A673 (cell line): ENCODE data around the gene SLC22A1. TPM values are rescaled to one million over a fixed set of nuclear protein-coding genes. Genes with fewer than 3 reads are reported as not detected.

ENCODE experiments used
- BruUV-seq: library from RNA; stranded (reverse); fragments of 400-500 nt; replicated peaks from 2 replicates; lab custom pipeline; 2021; lab: Mats Ljungman, UMichigan
- CTCF ChIA-PET: fragments of 300-600 bp; sonication (Branson Sonifier 250); formaldehyde crosslinking; loops from one replicate; lab custom pipeline; 2022; ENCODE audit warnings: antibody characterized with exemption; lab: Charles Lee
- POLR2A ChIA-PET: fragments of 300-600 bp; sonication (Branson Sonifier 250); formaldehyde crosslinking; loops from one replicate; lab custom pipeline; 2022; ENCODE audit warnings: antibody characterized with exemption; ENCODE audit not compliant: low non-redundant PET; lab: Charles Lee
- DNase-seq: peaks from one replicate; pipeline ENCODE4 v3.0.0-alpha.2; 2015; ENCODE audit warnings: low spot score
- H3K27ac ChIP-seq: fragments of 200-600 bp; sonication (generic); 2 replicates; pipeline ENCODE4 v1.5.1; 2016; ENCODE audit warnings: mixed run types, low read depth, mild to moderate bottlenecking, mixed read lengths, antibody characterized with exemption, low read length; ENCODE audit not compliant: poor library complexity, severe bottlenecking
- H3K27me3 ChIP-seq: fragments of 200-600 bp; sonication (generic); replicated peaks from 2 replicates; pipeline ENCODE4 v1.6.1; 2017; ENCODE audit warnings: mixed run types, low read depth, mild to moderate bottlenecking, mixed read lengths, antibody characterized with exemption, low read length; ENCODE audit not compliant: insufficient read depth, poor library complexity
- H3K36me3 ChIP-seq: fragments of 200-600 bp; sonication (generic); 2 replicates; pipeline ENCODE4 v1.6.1; 2016; ENCODE audit warnings: mixed run types, mild to moderate bottlenecking, mixed read lengths, antibody characterized with exemption, low read length; ENCODE audit not compliant: insufficient read depth, poor library complexity, severe bottlenecking
- H3K4me1 ChIP-seq: fragments of 200-600 bp; sonication (generic); 2 replicates; pipeline ENCODE4 v1.6.1; 2017; ENCODE audit warnings: mixed run types, mild to moderate bottlenecking, mixed read lengths, antibody characterized with exemption, low read length; ENCODE audit not compliant: insufficient read depth, poor library complexity, severe bottlenecking
- H3K4me3 ChIP-seq: fragments of 200-600 bp; sonication (generic); 2 replicates; pipeline ENCODE4 v1.5.1; 2016; ENCODE audit warnings: low read depth, mixed run types, mild to moderate bottlenecking, mixed read lengths, low read length; ENCODE audit not compliant: poor library complexity, severe bottlenecking
- H3K9me3 ChIP-seq: fragments of 200-600 bp; sonication (generic); 2 replicates; pipeline ENCODE4 v1.6.1; 2016; ENCODE audit warnings: mixed run types, low read depth, mild to moderate bottlenecking, mixed read lengths, antibody characterized with exemption, low read length; ENCODE audit not compliant: poor library complexity, severe bottlenecking
- EZH2 ChIP-seq: fragments of 200-600 bp; sonication (generic); IDR thresholded peaks from 2 replicates; pipeline ENCODE4 v1.6.1; 2017; ENCODE audit warnings: borderline replicate concordance, low read depth, mild to moderate bottlenecking, mixed read lengths, antibody characterized with exemption, low read length; ENCODE audit not compliant: poor library complexity, severe bottlenecking
- intact Hi-C: fragments of 100-400 bp; cut with micrococcal nuclease; formaldehyde crosslinking; loops from one replicate; pipeline ENCODE4 v1.10.0; 2022; ENCODE audit not compliant: unreplicated experiment
- total RNA-seq: library from RNA; stranded (reverse); gene quantifications from 2 replicates; pipeline ENCODE4 v1.2.3, GENCODE V29; 2021
- TF ChIP-seq, protein P1 (sequence below): fragments of 300-800, 200-600 bp; sonication (generic); conservative IDR thresholded peaks from 2 replicates; pipeline ENCODE4 v1.5.1; 2017; ENCODE audit warnings: low read depth, mild to moderate bottlenecking, antibody characterized with exemption, low read length, moderate library complexity, mixed read lengths

The SLC22A1 gene
- total RNA-seq, 1 experiment from 2014 or later = 3.3 TPM

DNA sequence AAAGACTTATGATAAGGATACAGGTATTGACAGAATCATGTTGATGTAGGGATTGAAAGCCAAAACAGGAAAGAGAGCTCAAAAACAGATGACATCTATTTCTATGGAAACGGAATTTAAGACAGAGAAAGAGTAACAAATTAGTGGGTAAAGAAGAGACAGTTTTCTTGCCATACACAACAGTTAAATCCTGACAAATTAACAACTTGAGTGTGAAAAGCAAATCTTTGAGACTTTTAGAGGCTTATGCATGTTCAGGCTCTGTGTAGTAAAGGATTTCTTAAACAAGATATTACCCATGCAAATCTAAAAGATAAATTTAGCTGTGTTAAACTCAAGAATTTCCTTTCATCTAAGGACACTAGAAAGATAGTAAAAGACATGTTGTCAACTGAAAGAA lies 68.5 kb downstream of the SLC22A1 start:
- no peak overlapping the region for H3K27ac ChIP-seq
- intact Hi-C loops = no loop called here
- BruUV-seq = no TSS peak
- H3K4me3 ChIP-seq = no peak overlapping the region
- no peak for DNase-seq
- ChIA-PET POLR2A (no interaction called here), CTCF (no interaction called here)
- H3K36me3 ChIP-seq = no peaks in the 10 kb centered on the region
- peaks cover 12% of the 10 kb centered on the region for H3K9me3 ChIP-seq
- no peaks in the 10 kb centered on the region for H3K4me1 ChIP-seq
- TF ChIP-seq, protein P1, sequence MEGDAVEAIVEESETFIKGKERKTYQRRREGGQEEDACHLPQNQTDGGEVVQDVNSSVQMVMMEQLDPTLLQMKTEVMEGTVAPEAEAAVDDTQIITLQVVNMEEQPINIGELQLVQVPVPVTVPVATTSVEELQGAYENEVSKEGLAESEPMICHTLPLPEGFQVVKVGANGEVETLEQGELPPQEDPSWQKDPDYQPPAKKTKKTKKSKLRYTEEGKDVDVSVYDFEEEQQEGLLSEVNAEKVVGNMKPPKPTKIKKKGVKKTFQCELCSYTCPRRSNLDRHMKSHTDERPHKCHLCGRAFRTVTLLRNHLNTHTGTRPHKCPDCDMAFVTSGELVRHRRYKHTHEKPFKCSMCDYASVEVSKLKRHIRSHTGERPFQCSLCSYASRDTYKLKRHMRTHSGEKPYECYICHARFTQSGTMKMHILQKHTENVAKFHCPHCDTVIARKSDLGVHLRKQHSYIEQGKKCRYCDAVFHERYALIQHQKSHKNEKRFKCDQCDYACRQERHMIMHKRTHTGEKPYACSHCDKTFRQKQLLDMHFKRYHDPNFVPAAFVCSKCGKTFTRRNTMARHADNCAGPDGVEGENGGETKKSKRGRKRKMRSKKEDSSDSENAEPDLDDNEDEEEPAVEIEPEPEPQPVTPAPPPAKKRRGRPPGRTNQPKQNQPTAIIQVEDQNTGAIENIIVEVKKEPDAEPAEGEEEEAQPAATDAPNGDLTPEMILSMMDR = no peak
- TF ChIP-seq EZH2 = no peak
- H3K27me3 ChIP-seq = peaks cover 3% of the 10 kb centered on the region

DNA sequence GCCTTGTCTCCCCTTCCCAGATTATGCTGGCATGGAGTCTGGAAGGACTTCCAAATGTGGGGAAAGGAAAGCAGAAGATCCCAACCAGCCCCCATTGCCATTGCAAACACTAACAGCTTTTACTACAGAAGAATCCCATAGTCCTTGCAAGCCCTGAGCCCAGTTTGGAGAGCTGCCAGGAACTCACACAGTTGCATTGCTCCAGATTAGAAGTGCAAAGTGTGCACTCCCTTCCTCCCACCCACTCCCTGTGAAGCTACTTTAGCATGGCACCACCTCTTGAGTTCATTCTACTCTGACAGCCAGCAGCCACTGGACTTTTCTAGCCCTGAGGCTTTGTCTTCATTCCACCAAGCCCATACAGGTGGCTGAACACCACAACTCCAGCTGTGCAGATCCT lies 69.4 kb downstream of the SLC22A1 start:
- intact Hi-C loops = no loop called here
- H3K27me3 ChIP-seq = peaks cover 3% of the 10 kb centered on the region
- no peak for TF ChIP-seq EZH2
- TF ChIP-seq, protein P1 = no peak
- DNase-seq = no peak
- no peak overlapping the region for H3K27ac ChIP-seq
- H3K4me1 ChIP-seq = no peaks in the 10 kb centered on the region
- peaks cover 12% of the 10 kb centered on the region for H3K9me3 ChIP-seq
- H3K4me3 ChIP-seq = no peak overlapping the region
- ChIA-PET CTCF (no interaction called here), POLR2A (no interaction called here)
- H3K36me3 ChIP-seq = no peaks in the 10 kb centered on the region
- BruUV-seq = no TSS peak

DNA sequence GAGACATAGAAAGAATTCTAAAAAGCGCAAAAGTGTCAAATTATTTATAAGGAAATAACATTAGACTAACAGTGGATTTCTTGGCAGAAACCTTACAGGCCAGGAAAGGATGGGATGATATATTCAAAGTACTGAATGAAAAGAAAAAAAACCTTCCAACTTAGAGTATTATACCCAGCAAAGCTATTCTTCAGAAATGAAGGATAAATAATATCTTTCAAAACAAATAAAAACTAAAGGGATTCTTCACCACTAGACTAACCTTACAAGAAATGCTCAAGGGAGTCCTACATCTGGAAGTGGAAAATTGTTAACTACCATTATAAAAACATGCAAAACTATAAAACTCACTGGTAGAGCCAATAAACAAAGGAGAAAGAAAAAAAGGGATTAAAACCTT lies 71.2 kb downstream of the SLC22A1 start:
- TF ChIP-seq EZH2 = no peak
- TF ChIP-seq, protein P1 = no peak
- Histone ChIP-seq H3K27ac (no peak overlapping the region), H3K4me1 (no peaks in the 10 kb centered on the region), H3K36me3 (no peaks in the 10 kb centered on the region), H3K9me3 (peaks cover 12% of the 10 kb centered on the region), H3K4me3 (no peak overlapping the region), H3K27me3 (peaks cover 3% of the 10 kb centered on the region)
- POLR2A ChIA-PET = no interaction called here
- no TSS peak for BruUV-seq
- intact Hi-C loops = no loop called here
- no peak for DNase-seq
- CTCF ChIA-PET = no interaction called here
